ENCODE measurements around the gene RAPGEF2. TPM values are rescaled to one million over a fixed set of nuclear protein-coding genes. Genes with fewer than 3 reads are reported as not detected.

RAPGEF2 gene
- total RNA-seq, 1 experiment from 2014 or later, result 26.3 TPM

DNA sequence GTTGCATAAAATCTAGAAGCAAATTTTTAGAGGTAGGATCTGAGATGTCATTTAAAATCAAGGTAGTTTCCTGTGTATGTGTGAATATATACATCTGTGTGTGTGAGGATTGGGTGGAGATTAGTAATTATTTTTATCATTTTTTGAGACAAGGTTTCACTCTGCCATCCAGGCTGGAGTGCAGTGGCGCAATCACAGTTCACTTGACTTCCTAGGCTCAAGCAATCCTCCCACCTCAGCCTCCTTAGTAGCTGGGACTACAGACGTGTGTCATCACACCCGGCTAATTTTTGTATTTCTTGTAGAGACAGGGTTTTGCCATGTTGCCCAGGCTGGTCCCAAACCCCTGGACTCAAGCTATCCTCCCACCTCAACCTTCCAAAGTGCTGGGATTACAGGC, 188.3 kb downstream of the RAPGEF2 start:
- Mint-ChIP-seq H3K36me3 (ENCODE audit: insufficient read depth, unreplicated experiment) (peaks cover 6% of the 10 kb centered on the region), H3K4me3 (ENCODE audit: unreplicated experiment) (no peak overlapping the region), H3K4me1 (ENCODE audit: insufficient read depth, unreplicated experiment) (peaks cover 40% of the 10 kb centered on the region), H3K9me3 (ENCODE audit: unreplicated experiment) (no peaks in the 10 kb centered on the region), H3K27ac (ENCODE audit: low read depth, unreplicated experiment) (peak overlapping the region; percentile 65), H3K27me3 (ENCODE audit: insufficient read depth, unreplicated experiment) (no peaks in the 10 kb centered on the region)
- no peak for DNase-seq (ENCODE audit: unreplicated experiment)
- TF ChIP-seq, protein P1, sequence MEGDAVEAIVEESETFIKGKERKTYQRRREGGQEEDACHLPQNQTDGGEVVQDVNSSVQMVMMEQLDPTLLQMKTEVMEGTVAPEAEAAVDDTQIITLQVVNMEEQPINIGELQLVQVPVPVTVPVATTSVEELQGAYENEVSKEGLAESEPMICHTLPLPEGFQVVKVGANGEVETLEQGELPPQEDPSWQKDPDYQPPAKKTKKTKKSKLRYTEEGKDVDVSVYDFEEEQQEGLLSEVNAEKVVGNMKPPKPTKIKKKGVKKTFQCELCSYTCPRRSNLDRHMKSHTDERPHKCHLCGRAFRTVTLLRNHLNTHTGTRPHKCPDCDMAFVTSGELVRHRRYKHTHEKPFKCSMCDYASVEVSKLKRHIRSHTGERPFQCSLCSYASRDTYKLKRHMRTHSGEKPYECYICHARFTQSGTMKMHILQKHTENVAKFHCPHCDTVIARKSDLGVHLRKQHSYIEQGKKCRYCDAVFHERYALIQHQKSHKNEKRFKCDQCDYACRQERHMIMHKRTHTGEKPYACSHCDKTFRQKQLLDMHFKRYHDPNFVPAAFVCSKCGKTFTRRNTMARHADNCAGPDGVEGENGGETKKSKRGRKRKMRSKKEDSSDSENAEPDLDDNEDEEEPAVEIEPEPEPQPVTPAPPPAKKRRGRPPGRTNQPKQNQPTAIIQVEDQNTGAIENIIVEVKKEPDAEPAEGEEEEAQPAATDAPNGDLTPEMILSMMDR (IDR thresholded peaks at IDR 0.05; ENCODE audit: unreplicated experiment), result no peak
- intact Hi-C loops (cut with micrococcal nuclease), result loop anchor here (10.0 kb wide), 1 partner anchor 154 kb away; no protein-coding TSS in a partner anchor
- ChIA-PET POLR2A (interaction anchor here (1.2 to 1.5 kb wide), 3 partner anchors 7 to 63 kb away, joined by 3 to 4 read pairs (median 4); no protein-coding TSS in a partner anchor), CTCF (interaction anchor here (0.6 to 0.9 kb wide), 3 partner anchors 9 to 433 kb away, joined by 3 read pairs; no protein-coding TSS in a partner anchor)
- no TSS peak for BruUV-seq (replicated peaks)

GRCh38 chr4:159292137-159292896, 189.4 kb downstream of the RAPGEF2 start:
- H3K27ac Mint-ChIP-seq (ENCODE audit: low read depth, unreplicated experiment), result no peak overlapping the region
- CTCF ChIA-PET, result interaction anchor here (0.6 kb wide), 1 partner anchor 94 kb away, joined by 3 read pairs; no protein-coding TSS in a partner anchor
- no TSS peak for BruUV-seq (replicated peaks)

GRCh38 chr4:159293811-159294515, 191.1 kb downstream of the RAPGEF2 start:
- TF ChIP-seq, protein P1 (IDR thresholded peaks at IDR 0.05; ENCODE audit: unreplicated experiment), result no peak
- Mint-ChIP-seq H3K27ac (ENCODE audit: low read depth, unreplicated experiment) (no peak overlapping the region), H3K27me3 (ENCODE audit: insufficient read depth, unreplicated experiment) (no peaks in the 10 kb centered on the region), H3K36me3 (ENCODE audit: insufficient read depth, unreplicated experiment) (peaks cover 6% of the 10 kb centered on the region), H3K4me1 (ENCODE audit: insufficient read depth, unreplicated experiment) (peaks cover 58% of the 10 kb centered on the region), H3K4me3 (ENCODE audit: unreplicated experiment) (no peak overlapping the region), H3K9me3 (ENCODE audit: unreplicated experiment) (no peaks in the 10 kb centered on the region)
- CTCF ChIA-PET, result interaction anchor here (0.9 to 1.1 kb wide), 2 partner anchors 9 to 91 kb away, joined by 3 read pairs; no protein-coding TSS in a partner anchor
- intact Hi-C loops (cut with micrococcal nuclease), result loop anchor here (10.0 kb wide), 1 partner anchor 151 kb away; no protein-coding TSS in a partner anchor
- POLR2A ChIA-PET, result interaction anchor here (1.0 to 1.7 kb wide), 2 partner anchors 10 to 65 kb away, joined by 4 to 6 read pairs; no protein-coding TSS in a partner anchor
- no TSS peak for BruUV-seq (replicated peaks)
- no peak for DNase-seq (ENCODE audit: unreplicated experiment)

More at GRCh38 chr4:159292137-159292896, 189.4 kb downstream of the RAPGEF2 start:
- Mint-ChIP-seq H3K4me3 (ENCODE audit: unreplicated experiment) (no peak overlapping the region), H3K9me3 (ENCODE audit: unreplicated experiment) (no peaks in the 10 kb centered on the region), H3K4me1 (ENCODE audit: insufficient read depth, unreplicated experiment) (peaks cover 45% of the 10 kb centered on the region), H3K36me3 (ENCODE audit: insufficient read depth, unreplicated experiment) (peaks cover 6% of the 10 kb centered on the region), H3K27me3 (ENCODE audit: insufficient read depth, unreplicated experiment) (no peaks in the 10 kb centered on the region)
- intact Hi-C loops (cut with micrococcal nuclease), result loop anchor here (10.0 kb wide), 1 partner anchor 152 kb away; no protein-coding TSS in a partner anchor
- no peak for DNase-seq (ENCODE audit: unreplicated experiment)
- POLR2A ChIA-PET, result interaction anchor here (0.8 to 1.2 kb wide), 3 partner anchors 8 to 64 kb away, joined by 3 to 4 read pairs (median 3); no protein-coding TSS in a partner anchor
- TF ChIP-seq, protein P1 (IDR thresholded peaks at IDR 0.05; ENCODE audit: unreplicated experiment), result no peak

Data from MCF 10A (cell line).